Measurements from ENCODE around the gene PPFIA2.

GRCh38 chr12:81668475-81668874 is 90.7 kb downstream of the PPFIA2 start:
- TF ChIP-seq, protein P1, sequence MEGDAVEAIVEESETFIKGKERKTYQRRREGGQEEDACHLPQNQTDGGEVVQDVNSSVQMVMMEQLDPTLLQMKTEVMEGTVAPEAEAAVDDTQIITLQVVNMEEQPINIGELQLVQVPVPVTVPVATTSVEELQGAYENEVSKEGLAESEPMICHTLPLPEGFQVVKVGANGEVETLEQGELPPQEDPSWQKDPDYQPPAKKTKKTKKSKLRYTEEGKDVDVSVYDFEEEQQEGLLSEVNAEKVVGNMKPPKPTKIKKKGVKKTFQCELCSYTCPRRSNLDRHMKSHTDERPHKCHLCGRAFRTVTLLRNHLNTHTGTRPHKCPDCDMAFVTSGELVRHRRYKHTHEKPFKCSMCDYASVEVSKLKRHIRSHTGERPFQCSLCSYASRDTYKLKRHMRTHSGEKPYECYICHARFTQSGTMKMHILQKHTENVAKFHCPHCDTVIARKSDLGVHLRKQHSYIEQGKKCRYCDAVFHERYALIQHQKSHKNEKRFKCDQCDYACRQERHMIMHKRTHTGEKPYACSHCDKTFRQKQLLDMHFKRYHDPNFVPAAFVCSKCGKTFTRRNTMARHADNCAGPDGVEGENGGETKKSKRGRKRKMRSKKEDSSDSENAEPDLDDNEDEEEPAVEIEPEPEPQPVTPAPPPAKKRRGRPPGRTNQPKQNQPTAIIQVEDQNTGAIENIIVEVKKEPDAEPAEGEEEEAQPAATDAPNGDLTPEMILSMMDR (IDR thresholded peaks at IDR 0.05): no peak
- TF ChIP-seq POLR2A (IDR thresholded peaks at IDR 0.05): no peak
